HCEC 1CT (cell line): ENCODE data around the gene TGFBRAP1.

Experiments
- DNase-seq: peaks from one replicate; pipeline ENCODE4 v3.0.0-alpha.2; 2017

TGFBRAP1 gene

DNA sequence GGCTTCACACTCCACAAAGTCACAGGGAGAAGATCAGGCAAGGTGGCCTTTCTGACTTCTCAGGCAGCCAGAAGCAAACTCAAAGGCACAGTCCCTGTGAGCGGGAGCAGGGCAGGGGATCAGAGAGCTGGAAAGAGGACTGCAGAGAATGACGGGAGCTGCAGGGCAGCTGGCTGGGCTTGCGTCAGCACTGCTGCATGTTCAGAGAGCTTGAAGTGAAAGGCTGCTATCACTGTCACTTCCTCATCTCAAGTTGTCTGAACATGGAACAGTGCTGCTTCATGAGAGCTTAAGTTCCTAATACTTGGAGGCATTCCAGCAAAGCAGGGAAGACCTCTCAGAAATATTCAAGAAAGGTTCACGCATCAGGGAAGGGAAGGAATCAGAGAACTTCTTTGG lies 20.4 kb downstream of the TGFBRAP1 start:
- DNase-seq = no peak

DNA sequence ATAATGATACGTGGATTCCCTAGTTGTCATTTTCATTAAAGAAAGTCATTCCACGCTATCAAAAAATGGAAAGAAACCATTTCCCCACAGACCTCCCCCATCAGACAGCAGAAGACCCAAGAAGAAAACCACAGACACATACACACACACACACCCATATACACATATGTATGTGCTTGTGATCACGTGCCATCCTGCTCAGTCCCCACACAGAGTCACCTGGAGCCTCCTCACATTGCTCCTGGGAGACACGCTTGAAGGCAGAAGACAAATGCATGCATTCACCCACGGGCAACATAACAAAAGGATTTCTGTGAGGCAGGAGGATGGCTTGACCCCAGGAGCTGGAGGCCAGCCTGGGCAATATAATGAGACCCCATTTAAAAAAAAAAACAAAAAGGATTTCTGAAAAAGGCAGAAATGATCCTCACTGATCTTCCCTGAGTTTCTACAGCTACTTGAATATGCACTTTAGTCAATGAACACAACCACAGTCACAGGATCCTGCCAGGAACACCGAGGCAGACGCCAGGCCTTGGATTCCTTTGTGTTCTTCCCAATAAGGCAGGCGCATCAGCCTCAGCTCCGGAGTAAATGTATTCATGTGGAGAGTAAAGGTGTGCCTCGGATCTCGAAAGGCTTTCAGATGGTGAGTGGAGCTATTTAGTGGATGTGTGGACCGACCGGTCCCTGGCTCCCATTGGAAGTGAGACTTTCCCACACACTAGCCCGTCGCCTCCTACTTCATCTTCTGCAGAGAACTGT lies 21.0 kb downstream of the TGFBRAP1 start:
- no peak for DNase-seq

DNA sequence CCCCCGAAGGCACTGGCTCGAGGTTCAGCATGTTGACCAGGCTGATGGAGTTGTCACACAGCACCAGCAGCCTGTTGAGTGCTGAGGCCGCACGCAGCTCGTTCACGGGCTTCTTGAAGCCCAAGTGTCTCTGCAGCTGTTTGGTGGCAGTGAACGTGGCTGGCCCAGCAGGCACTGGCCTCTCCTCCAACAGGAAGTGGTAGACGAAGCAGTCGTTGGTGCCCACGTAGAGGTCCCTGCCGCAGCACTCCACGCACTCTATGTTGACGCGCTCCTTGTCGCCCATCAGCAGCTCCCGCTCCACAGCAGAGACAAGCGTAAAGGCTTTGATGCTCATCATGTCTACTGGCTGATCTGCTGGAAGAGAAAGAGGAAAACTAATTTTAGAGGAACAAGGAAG lies 21.6 kb downstream of the TGFBRAP1 start:
- DNase-seq = no peak

DNA sequence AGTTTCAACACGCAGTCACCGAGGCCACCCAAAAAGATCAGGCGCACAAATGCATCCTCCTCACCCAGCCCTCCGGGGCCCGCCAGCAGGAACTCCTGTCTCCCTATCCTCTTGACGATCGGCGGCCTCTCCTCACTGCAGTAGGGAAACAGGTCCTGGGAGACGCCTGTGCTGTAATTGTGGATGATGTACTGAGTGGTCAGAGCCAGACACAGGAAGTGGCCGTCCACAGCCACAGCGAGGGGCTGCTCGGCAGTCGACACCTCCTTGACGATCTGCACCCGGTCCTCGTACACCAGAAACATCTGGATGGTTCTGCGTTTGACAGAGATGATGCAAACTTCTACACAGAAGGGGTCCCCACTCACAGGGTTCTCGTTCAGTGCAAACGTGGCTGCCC lies 22.0 kb downstream of the TGFBRAP1 start:
- DNase-seq = no peak

DNA sequence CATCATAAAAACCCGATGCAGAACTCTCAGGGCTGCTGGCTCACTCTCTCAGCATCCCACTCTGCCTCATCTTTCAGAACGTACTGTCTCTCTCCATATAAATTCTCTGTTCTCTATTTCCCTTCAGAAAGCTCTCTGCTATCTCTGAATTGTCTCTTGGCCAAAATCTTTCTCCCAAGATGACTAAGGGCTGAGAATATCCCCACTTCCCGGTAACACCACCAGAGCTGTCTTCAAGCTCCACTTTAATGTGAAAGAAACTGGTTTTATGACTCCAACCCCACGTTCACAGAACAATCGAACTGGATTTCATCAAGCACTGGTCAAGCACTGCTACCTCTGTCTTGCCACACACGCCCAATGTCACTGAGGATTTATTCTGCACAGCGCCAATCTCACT lies 22.4 kb downstream of the TGFBRAP1 start:
- no peak for DNase-seq

DNA sequence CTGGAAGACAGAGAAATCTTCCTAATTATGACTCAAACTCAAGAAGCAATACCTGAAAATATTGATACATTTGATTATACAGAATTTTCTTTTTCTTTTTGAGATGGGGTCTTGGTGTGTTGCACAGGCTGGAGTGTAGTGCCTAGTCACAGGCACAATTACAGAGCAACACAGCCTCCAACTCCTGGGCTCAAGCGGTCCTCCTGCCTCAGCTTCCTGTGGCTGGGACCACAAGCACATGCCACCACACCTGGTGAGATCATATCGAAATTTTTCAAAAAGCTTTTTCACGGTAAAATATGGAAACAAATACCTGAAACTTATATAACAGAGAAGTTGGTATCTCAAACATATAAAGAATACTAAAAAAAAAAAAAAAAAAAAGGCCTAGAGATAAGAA lies 27.9 kb downstream of the TGFBRAP1 start:
- no peak for DNase-seq

DNA sequence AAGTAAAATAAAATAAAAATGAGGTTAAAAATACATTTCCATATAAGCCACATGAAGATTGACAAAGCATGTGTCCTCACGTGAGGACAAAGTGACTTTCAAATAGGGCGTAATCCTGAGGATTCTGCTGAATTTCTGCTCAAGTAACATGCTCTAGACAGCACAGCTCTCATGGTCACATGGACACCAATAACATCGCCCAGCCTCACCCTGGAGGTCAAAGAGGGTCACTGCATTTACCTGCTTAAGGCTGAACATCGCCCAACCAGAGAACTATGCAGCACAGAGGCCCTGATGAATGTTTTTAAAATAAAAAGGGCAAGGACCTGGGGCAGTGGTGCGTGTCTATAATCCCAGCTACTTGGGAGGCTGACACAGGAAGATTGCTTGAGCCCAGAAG lies 30.2 kb downstream of the TGFBRAP1 start:
- DNase-seq = no peak

DNA sequence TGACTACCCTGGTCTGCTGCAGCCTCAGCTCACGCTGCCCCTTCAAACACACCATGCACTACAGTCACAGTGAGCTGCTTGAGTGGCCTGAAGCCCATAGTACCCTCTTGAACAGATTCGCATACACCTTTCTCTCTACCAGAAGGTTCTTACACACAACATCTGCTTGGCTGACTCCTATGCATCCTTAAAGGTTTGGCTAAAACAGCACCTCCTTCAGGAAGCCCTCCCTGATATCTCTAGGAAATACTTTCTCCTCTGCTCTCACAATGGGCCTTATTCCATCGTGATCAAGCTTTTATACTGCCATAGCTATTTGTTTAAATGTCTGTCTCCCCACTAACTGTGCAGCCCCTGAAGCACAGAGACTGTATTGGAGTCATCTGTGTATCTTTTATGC lies 31.5 kb downstream of the TGFBRAP1 start:
- no peak for DNase-seq

DNA sequence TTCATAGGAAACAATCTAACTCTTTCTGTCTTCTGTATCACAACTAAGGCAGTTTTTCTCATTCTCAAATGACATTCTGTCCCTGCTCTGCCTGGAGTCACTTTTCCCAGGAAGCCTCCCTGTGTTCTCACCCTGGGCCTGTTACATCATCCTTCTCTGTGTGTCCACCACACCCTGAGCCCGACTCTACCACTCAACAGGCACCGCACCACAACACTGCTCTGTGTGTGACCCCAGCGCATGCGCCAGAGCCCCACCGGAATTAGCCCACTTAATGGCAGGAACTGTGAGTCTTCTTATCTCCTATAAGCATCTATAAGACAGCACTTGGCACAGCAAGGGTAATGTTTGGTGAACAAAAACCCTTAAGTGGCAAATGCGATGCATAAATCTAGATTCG lies 32.3 kb downstream of the TGFBRAP1 start:
- no peak for DNase-seq

DNA sequence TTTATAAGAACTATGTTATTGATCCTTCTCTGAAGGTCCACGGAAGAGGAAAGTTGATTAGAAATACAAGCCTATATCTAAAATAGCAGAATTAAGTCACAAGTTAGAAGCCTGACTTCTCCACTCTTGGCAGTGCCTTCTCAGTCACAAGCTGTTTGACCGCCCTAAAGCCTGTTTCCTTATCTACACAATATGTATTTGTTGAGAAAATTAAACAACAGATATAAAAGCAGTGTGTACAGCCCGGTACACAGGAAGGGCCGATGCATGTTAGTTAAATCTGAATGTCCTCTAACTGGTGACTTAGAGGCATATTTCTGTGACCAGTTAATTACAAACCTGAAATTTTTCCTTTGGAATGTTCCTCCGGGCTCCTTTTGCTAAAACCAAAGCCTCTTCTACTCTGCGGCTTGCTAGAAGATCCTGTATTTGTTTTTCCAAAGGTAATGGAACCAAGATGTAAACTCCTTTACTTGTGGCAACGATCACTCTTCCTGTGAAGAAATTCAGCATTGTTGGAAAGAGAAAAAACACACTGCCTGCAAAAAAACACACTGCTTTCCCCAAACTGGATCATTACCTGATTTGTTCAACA lies 33.4 kb downstream of the TGFBRAP1 start:
- DNase-seq = no peak

DNA sequence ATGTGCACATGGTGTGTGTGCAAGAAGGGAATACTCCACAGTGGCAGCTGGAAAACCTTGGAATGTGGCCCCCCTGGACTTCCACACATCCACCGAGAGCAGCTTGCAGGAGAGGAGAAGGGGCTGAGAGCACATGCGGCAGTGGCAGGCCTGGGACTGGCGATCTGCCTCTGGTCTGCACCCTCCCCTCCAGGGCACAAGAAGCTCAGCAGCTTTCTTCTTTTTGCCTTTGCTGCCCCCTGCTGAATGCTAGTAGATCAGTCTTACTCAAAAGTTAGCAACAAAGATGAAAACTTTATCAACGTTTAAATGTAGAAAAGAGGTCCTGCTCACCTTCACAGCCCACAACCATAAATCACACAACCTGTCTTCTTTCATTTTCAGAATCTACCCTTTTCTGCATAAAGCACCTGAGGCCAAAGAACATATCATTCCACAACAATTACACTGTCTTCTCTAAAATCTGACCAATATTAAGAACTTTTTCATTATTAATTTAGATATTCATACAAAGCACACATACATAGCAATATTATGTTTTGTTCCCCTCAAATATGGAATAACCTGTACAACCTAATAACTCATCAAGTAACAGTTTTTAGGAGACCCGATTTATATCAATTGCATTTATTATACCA lies 34.6 kb downstream of the TGFBRAP1 start:
- peak; percentile 50 for DNase-seq

DNA sequence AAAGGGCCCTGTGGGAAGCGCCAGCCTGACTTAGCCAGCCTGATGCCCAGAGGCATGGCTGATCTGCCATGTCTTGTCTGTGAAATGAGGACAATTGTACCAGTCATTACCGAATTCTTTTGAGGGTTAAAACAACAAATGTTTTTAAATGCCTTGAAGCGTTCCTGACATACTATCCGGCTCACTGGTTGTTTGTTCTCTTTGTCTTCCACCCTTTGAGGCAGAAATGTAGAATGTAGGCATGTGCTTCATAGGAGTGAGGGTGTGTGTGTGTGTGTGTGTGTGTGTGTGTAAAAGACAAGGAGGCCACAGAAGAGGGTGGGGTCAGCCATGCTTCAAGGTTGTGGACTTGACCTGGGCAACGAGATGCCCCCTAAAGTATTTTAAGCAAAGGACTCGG lies 35.5 kb downstream of the TGFBRAP1 start:
- no peak for DNase-seq

DNA sequence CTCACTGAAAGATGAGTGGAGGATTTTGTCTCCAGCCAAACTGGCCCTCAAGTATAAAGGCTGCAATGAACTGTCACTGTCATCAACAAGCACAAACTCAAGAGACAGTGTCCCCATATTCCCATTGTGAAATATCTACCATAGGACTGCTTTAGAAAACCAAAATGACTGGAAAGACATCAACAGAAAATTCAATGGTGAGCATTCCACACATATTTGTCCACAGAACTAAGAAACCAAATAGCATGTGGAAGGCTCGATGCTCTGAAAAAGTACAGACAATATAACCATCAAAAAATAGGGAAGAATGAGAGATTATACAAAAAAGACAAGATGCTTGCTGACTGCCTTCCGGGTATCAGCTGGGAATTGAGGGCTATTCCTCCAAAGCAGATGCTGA lies 37.6 kb downstream of the TGFBRAP1 start:
- DNase-seq = no peak

DNA sequence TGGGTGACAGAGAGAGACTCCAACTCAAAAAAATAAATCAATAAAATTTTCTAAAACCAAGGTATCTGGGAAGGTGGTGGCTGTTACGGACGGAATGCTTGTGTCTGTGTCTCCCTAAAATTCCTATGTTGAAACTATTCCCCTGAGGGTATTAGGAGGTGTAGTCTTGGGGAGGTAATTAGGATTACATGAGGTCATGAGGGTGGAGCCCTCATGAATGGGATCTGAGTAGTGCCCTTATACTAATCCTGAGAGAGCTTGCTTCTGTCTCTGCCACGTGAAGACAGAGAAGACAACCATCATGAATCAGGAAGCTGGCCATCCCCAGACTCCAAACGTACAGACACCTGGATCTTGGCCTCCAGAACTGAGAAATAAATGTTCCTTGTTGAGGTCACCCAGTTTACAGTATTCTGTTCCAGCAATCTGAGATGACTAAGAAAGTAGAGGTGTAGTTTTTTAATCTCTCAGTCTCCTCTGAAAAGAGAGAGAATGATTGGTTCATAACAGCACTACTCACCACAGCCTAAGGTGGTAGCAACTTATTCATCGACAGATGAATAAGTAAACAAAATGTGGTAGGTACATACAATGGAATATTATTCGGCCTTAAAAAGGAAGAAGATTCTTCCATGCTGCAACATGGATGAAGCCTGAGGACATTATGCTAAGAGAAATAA lies 38.4 kb downstream of the TGFBRAP1 start:
- no peak for DNase-seq

DNA sequence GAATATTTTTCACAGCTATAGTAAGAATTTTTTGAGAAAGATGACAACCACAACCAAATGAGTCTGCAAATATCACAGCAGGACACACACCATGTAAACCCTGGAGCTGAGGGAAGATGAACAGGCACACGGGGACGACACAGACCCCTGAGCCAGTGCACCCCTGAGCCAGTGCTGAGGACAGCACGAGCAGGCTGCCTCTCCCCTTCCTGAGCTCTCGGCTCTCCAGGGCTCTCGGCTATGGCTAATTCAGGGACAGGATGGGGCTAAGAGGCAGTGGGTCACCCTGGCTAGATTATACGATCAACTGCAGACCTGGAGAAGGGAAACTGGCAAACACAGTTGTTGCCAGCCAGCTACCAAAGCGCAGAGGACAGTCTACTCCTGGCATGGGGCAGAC lies 41.4 kb downstream of the TGFBRAP1 start:
- no peak for DNase-seq

DNA sequence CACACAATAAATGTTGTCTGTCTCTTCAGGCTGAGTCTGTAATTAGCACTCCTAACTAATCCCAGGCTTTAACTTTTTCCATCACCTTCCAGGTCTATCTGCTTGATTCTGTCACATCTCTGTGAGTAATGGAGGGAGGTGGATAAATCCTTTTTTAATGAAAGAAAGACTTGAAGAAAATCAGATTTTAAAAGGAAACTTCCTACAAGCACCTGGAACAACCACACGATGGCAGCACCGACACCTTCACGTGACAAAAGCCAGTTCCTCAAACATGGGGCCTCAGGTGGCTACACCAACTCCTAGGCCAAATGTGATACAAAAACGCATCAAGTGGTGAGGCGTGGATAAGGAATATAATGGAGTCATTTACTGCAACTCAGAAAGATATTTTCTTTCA lies 41.8 kb downstream of the TGFBRAP1 start:
- DNase-seq = peak; percentile 17

DNA sequence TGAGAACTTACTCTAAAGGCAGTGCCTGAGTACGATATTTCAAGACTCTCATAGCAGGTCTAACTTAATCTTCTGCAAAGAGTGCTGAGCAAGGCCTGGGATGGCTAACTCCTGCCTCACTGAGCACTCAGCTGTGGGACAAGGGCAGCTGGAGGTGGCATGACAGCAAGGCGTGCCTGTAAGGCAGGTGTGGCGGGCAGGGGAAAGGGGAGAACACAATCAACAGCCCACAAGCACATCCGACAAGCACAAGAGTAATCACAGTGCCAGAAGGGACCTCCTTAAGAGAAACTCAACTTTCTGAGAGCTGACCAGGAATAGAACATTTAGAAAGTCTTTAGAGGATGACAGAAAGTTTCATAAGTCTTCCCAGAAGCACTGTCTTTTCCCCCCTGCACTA lies 46.0 kb downstream of the TGFBRAP1 start:
- no peak for DNase-seq

DNA sequence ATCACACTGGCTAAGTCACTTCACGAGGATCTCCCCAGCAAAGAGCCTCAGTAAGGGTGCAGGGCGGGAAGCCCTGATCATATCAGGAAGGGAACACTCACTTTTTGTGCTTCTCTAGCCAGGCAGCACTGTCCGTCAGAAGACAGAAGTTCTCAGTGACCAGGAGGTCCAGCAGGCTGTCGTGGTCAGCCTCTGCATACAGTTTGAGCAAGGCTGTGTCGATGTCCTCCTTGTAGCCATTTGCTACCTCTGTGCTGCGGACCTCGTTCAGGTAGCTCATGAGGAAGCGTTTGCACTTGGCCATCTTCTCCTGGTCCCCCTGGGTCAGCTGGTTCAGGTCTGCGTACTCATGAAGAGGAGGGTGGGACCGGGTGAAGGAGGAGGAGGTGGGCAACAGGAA lies 49.3 kb downstream of the TGFBRAP1 start:
- no peak for DNase-seq

DNA sequence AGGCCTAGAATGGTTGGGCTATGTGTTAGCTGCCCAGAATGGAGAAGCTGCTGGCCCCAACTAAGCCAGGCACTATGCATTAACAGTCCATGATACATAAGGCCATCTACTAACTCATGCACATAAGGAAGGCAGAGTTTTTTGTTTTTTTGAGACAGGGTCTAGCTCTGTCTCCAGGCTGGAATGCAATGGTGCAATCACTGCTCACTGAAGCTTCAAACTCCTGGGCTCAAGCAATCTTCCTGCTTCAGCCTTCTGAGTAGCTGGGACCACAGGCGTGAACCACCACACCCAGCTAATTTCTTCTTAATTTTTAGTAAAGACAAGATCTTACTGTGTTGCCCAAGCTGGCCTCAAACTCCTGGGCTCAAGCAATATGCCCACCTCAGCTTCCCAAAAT lies 50.4 kb downstream of the TGFBRAP1 start:
- no peak for DNase-seq

DNA sequence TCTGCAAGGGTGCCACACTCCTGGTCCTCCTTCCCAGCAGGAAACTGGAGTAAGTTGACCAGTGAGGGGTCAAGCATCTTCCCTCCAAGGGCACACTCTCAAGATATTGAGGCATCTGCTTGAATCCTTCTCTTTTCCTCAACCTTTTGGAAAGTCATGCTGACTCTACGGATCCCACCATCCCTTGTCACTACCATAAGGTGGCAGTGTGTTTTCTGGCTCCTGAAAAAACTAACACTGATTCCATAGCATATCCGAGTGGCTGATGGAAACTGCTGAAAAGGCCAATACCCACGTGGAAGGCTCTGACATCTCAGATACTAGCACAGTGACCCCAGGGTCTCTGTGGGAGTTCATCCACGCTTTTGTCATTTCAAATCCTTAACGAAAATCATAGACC lies 50.9 kb downstream of the TGFBRAP1 start:
- DNase-seq = no peak

DNA sequence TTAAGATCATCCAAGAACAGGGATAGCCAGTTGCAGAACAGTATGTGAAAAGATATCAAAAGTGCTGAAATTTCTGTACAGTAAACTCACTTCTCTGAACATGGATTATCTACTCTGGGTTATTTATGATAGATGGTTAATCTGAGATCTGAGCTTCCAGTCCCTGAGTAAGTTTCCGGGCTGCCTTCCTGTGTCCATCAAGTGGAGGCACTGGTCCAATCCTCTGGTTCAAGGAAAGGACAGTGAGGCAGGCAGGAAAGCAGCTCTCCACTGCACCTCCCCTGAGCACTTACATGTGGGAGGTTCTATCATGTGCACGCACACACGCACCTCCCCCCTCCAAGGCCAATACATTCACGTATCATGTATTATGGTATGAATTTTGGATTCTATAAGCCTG lies 55.5 kb downstream of the TGFBRAP1 start:
- no peak for DNase-seq

DNA sequence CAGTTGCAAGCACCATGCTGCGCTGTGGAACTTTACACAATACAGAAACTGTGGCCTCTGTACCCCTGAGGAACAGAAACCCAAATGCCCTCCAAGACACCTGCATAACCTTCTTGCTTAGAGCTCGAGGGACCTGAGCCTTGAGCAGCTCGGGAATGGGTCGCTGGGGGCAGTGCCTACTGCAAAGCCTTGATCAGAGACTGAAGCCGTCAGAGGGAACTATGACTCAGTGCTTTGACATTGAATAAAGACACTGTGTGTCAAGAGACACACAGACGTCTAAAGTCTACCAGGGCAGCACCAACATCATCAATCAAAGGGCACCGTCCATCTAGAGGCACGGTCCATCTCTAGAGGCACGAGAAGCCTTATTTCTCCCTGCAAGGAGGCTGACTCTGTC lies 57.4 kb downstream of the TGFBRAP1 start:
- DNase-seq = no peak

DNA sequence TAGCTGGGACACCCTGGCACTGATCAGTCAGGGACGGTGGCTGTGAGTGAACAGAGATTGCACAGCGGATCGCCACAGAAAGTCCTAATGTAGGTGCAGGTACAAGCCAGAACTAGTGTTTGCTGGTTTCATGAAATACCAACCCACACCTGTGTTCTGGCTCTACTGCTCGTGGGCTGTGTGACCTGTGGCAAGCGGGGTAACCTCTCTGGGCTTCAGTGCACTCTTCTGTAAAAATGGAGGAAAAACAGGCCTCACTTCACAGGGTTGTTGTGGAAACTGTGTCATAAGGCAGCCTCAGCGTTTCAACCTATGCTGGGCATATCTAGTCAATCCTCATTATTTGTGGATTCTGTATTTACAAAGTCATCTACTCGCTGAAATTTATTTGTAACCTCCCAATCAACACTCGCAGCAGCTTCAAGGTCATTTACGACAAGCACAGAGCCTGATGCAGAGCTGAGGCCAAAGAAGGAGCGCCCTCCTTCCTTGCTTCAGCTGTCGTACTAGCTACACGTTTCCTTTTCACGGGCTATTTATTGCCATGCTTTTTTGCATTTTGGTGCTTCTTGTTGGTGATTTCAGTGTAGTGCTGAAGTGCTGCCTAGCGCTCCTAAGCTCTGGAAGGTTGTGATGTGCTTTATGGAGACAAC lies 58.0 kb downstream of the TGFBRAP1 start:
- DNase-seq = no peak
